Skeletal muscle tissue (tissue), 4 donors: ENCODE measurements around the gene C12orf75. TPM values are rescaled to one million over a fixed set of nuclear protein-coding genes. Genes with fewer than 3 reads are reported as not detected.
"Not testable (repeated sequence)": the region's sequence is repeated elsewhere in the genome, so short reads cannot be mapped to it uniquely, and the experiment has no call there.

Experiments
- H3K27ac ChIP-seq: one replicate; pipeline ENCODE4 v1.7.0; 2013; ENCODE audit warnings: mild to moderate bottlenecking, low read depth, low read length, inconsistent platforms
- H3K27me3 ChIP-seq, 3 donors: one replicate each; pipeline ENCODE4 v1.7.0; 2013; ENCODE audit warnings: low read length in 3 of 3; ENCODE audit not compliant: control insufficient read depth in 3 of 3, insufficient read depth in 3 of 3
- H3K36me3 ChIP-seq, 3 donors: one replicate each; pipeline ENCODE4 v1.7.0; 2013; ENCODE audit warnings: low read length in 3 of 3; ENCODE audit not compliant: control insufficient read depth in 3 of 3, insufficient read depth in 3 of 3
- H3K4me1 ChIP-seq, 3 donors: one replicate each; pipeline ENCODE4 v1.7.0; 2013; ENCODE audit warnings: low read length in 3 of 3, mild to moderate bottlenecking in 3 of 3; ENCODE audit not compliant: control insufficient read depth in 3 of 3, insufficient read depth in 3 of 3
- H3K4me3 ChIP-seq, 3 donors: one replicate each; pipeline ENCODE4 v1.7.0; 2013; ENCODE audit warnings: low read length in 3 of 3
- H3K9ac ChIP-seq, 3 donors: one replicate each; pipeline ENCODE4 v1.7.0; 2013; ENCODE audit warnings: low read length in 3 of 3, mild to moderate bottlenecking in 3 of 3, moderate library complexity in 2 of 3, low read depth in 1 of 3
- H3K9me3 ChIP-seq, 3 donors: one replicate each; pipeline ENCODE4 v1.7.0; 2013; ENCODE audit warnings: low read length in 3 of 3; ENCODE audit not compliant: control insufficient read depth in 3 of 3
- total RNA-seq: library from RNA; depleted of rRNA; stranded (reverse); fragments of >200 nt; gene quantifications from one replicate; pipeline ENCODE4 v1.2.3, GENCODE V29; 2014
- donor health status: Osteomylitis.

The C12orf75 gene
- total RNA-seq, 1 donor from 2014 or later = 3.1 TPM

DNA sequence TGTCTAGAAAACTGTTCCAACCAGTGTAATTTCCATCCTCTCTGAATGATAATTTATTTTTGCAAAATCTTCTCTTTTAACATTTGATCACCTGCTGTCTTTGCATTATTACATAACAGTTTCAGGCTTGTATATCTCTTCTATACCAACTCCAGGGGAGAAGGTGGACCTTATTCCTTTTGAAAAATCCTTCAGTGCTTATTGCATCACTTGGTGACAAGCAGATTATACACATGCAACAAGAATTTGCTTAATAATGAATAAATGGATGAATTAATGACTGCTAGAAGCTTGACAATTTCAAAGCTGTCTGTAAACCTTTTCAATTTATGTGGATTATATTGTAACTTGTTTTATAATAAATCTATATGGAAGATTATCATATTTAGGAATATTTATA is 37.3 kb upstream of the C12orf75 start:
- no peaks in the 10 kb centered on the region for H3K36me3 ChIP-seq
- no peak overlapping the region for H3K27ac ChIP-seq
- no peaks in the 10 kb centered on the region for H3K4me1 ChIP-seq
- no peaks in the 10 kb centered on the region for H3K27me3 ChIP-seq
- no peak overlapping the region for H3K4me3 ChIP-seq
- no peak overlapping the region for H3K9ac ChIP-seq
- no peaks in the 10 kb centered on the region for H3K9me3 ChIP-seq

DNA sequence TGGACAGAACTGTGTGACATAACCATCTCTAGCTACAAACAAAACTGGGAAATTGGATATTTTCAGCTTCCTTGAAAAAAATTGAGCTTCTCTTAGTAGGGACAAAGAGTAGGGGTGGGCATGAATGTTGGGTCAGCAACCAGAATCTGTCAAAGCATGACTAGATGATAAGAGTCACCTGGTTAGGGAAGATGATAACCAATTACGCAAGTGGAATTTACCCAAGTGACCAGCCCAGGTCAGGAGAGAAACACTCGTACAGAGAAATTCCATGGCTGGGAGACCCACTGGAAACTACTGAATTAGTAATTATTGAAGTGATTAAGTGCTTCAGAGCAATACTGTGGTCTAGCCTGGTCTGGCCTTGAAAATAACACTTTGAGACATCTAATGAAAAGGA is 36.3 kb upstream of the C12orf75 start:
- Histone ChIP-seq H3K9me3 (no peaks in the 10 kb centered on the region), H3K4me1 (no peaks in the 10 kb centered on the region), H3K36me3 (no peaks in the 10 kb centered on the region), H3K9ac (no peak overlapping the region), H3K27ac (no peak overlapping the region), H3K27me3 (no peaks in the 10 kb centered on the region), H3K4me3 (no peak overlapping the region)

GRCh38 chr12:105294886-105295479 is 35.5 kb upstream of the C12orf75 start:
- Histone ChIP-seq H3K4me3 (no peak overlapping the region), H3K9me3 (no peaks in the 10 kb centered on the region), H3K9ac (no peak overlapping the region), H3K4me1 (no peaks in the 10 kb centered on the region), H3K36me3 (no peaks in the 10 kb centered on the region), H3K27ac (no peak overlapping the region), H3K27me3 (no peaks in the 10 kb centered on the region)

- Histone ChIP-seq H3K9ac (no peak overlapping the region), H3K4me1 (no peaks in the 10 kb centered on the region), H3K9me3 (no peaks in the 10 kb centered on the region), H3K27me3 (no peaks in the 10 kb centered on the region), H3K4me3 (no peak overlapping the region), H3K27ac (no peak overlapping the region), H3K36me3 (no peaks in the 10 kb centered on the region)
These were observed 34.1 kb upstream of the C12orf75 start for GRCh38 chr12:105296116-105297089.

- H3K36me3 ChIP-seq = no peaks in the 10 kb centered on the region
- no peak overlapping the region for H3K27ac ChIP-seq
- no peak overlapping the region for H3K9ac ChIP-seq
- H3K4me1 ChIP-seq = no peaks in the 10 kb centered on the region
- H3K9me3 ChIP-seq = no peaks in the 10 kb centered on the region
- H3K4me3 ChIP-seq = no peak overlapping the region
- H3K27me3 ChIP-seq = no peaks in the 10 kb centered on the region
These were observed 29.6 kb upstream of the C12orf75 start for GRCh38 chr12:105300883-105301282.

GRCh38 chr12:105301696-105302095 is 28.8 kb upstream of the C12orf75 start:
- H3K27me3 ChIP-seq = no peaks in the 10 kb centered on the region
- H3K4me1 ChIP-seq = no peaks in the 10 kb centered on the region
- no peak overlapping the region for H3K27ac ChIP-seq
- no peaks in the 10 kb centered on the region for H3K36me3 ChIP-seq
- H3K9me3 ChIP-seq = no peaks in the 10 kb centered on the region
- H3K4me3 ChIP-seq = no peak overlapping the region
- H3K9ac ChIP-seq = no peak overlapping the region

DNA sequence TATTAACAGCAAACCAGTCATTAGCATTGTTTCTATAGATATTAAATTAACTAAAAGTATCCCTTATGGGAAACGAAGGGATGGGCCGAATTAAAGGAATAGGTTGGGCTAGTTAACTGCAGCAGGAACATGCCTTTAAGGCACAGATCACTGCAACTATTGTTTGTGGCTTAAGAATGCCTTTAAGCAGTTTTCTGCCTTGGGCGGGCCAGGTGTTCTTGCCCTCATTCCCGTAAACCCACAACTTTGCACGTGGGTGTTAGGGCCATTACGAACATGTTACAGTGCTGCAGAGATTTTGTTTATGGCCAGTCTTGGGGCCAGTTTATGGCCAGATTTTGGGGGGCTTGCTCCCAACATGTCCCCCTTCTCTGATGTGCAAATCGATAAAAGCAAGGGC is 27.5 kb upstream of the C12orf75 start:
- H3K4me1 ChIP-seq, H3K4me3 ChIP-seq, H3K36me3 ChIP-seq, H3K27ac ChIP-seq, H3K9me3 ChIP-seq, H3K27me3 ChIP-seq, H3K9ac ChIP-seq: not testable (repeated sequence)

GRCh38 chr12:105304626-105305025 is 25.9 kb upstream of the C12orf75 start:
- not testable (repeated sequence) for H3K36me3 ChIP-seq, H3K9ac ChIP-seq, H3K4me3 ChIP-seq, H3K9me3 ChIP-seq, H3K27me3 ChIP-seq, H3K4me1 ChIP-seq, H3K27ac ChIP-seq

DNA sequence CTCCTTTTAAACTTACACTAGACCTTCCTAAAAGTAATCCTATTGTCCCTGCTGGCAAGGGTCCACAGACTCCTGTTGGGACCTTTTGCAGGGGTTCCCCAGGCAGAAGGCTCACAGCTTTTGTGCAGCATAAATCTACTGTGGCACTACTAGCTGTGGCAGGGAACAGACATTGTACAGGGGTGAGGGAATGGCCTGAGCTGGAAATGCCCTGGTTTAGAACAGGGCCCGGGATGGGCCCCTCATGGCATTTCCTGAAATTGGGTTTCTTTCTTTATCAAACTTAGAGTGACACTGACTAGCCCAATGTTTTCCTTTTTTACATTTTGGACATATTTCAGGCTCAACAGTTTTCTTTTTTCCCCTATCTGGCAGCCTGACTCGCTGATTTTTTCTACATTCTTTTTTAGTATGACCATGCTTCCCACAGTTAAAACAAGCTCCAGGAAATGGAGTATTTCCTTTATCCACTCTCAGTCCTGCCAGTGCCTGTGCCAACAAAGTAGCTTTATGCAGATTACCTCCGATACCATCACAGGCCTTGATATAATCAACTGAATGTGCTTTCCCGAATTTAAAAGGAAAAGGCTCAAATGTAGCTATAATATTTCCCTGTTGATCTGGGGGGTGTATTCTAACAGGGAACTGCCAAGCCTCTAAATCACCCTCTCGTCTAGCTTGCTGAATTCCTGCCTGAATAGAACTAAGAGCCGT is 22.7 kb upstream of the C12orf75 start:
- H3K4me1 ChIP-seq = peaks cover 0 to 13% (median 2%) of the 10 kb centered on the region in 3 donors
- not testable (repeated sequence) for H3K27ac ChIP-seq, H3K9me3 ChIP-seq, H3K4me3 ChIP-seq, H3K27me3 ChIP-seq, H3K9ac ChIP-seq, H3K36me3 ChIP-seq

GRCh38 chr12:105308839-105309238 is 21.7 kb upstream of the C12orf75 start:
- H3K4me3 ChIP-seq, H3K27me3 ChIP-seq, H3K27ac ChIP-seq, H3K9me3 ChIP-seq, H3K36me3 ChIP-seq, H3K9ac ChIP-seq: not testable (repeated sequence)
- peaks cover 0 to 13% (median 2%) of the 10 kb centered on the region in 3 donors for H3K4me1 ChIP-seq
